HPDE6-E6E7 (cell line): ENCODE data around the gene PARD3B.

ENCODE experiments used
- DNase-seq: peaks from one replicate; pipeline ENCODE4 v3.0.0; 2011; ENCODE audit warnings: missing footprints; ENCODE audit errors: extremely low spot score

Gene PARD3B

GRCh38 chr2:205054789-205055188 is 509.5 kb downstream of the PARD3B start:
- DNase-seq = no peak

DNA sequence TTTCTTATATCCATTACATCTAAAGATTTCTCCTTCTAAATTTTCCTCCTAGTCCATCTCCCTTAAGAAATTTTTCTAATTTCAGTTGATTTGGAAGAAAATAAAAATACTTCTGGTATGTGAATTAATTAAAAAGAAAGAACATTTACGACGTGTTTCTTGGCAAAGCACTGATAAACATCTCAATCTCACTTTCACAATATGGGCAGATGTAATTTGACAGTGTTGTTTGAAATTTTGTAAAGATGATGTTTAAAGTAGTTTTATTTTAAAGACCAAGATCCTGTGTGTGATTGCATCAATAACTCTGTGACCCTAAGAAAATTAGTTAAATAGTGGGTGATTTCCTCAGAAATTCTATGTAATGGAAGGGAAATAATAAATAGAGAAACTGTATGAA is 510.0 kb downstream of the PARD3B start:
- DNase-seq = no peak

DNA sequence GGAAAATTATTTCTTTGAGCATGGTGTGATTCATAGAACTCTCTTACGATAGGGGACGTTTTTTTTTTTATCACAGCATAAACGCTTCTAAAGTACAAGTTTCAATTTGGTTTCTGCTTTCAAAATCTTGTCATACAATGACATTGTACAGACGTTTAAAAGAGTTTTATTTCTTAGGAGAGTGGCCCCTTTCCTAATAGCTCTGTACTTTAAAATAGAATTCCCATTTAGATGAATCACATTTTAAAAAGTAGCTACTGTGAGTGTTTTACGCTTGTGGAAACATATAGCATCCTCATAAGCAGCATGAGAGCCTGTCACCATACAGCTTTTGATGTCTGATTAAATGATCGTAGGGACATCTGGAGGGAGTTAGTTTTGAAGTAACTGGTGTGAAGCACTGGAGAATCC is 510.9 kb downstream of the PARD3B start:
- no peak for DNase-seq

- no peak for DNase-seq
These were observed 513.1 kb downstream of the PARD3B start for GRCh38 chr2:205058409-205058808.

DNA sequence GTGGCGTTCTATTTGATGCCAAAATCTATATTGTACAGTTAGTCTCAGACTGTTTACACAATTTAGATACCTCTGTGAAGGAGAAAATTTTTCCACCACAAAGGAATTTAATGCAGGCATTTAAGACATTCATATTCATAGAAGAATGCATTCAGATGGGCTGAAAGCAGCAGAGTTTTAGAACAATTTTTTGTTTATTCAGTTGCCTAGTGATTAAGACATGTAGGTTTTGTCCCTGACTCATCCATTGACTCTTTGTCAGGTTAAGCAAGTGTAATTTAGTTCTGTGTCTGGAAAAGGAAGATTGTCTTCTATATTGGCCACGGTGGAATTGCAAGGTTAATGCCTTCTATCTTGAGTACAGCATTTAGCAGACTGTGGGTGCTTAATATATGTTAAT is 515.0 kb downstream of the PARD3B start:
- no peak for DNase-seq

- no peak for DNase-seq
These were observed 520.8 kb downstream of the PARD3B start for GRCh38 chr2:205066081-205066480.

DNA sequence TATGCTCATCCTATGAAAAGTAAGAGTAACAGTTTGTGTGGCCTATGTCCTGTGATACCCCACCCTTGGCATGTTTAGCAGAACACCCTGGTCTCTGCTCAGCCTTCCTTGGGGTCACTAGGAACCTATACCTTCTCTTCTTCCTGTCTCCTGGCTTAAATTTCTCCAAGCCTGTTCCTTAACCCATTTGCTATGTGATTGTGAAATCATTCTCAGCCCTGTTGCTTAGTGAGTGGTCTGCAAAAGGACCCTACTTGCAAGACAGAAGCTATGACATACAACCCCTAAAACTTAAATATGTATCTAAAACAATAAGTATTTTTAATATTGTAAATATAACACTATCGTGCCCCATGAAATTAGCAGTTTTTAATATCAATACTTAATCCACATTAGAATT is 524.7 kb downstream of the PARD3B start:
- no peak for DNase-seq

- DNase-seq = no peak
These were observed 525.6 kb downstream of the PARD3B start for GRCh38 chr2:205070889-205071288.

DNA sequence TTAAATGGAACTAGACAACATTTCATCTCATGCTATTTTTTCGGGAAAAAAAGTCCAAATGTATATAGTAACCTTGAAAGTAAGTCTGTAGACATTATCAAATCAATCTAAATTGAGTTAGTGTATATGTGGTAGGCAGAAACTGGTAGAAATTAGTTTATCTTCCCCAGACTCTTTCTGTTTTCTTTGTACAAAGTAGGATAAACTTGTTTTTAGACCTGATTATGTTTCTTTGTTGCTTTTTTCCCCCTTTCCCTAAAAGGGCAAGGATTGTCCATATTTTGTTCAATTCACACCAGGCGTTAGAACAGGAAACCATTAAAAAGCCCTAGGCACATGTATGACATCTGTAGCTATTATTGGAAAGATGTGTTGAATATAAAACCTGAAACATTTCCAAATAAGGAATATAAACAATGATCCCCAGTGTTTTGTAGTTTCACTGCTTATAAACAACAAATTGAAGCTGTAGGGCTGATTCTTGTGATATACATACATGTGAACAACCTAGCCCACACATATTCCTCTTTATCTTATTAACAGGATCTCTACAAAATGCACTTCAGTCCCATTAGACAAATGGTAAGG is 528.3 kb downstream of the PARD3B start:
- no peak for DNase-seq

DNA sequence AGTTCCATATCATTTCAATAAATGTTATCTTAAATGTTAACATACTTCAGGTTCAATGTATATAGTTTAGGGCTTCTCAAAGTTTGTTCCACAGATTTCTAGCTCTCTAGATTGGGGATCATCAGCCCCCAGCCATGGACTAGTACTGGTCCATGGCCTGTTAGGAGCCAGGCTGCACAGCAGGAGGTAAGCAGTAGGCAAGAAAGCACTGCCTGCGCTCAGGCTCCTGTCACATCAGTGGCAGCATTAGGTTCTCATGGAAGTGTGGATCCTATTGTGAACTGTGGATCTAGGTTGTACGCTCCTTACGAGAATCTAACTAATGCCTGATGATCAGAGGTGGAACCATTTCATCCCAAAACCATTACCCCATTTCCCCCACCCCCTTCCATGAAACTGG is 531.1 kb downstream of the PARD3B start:
- no peak for DNase-seq

DNA sequence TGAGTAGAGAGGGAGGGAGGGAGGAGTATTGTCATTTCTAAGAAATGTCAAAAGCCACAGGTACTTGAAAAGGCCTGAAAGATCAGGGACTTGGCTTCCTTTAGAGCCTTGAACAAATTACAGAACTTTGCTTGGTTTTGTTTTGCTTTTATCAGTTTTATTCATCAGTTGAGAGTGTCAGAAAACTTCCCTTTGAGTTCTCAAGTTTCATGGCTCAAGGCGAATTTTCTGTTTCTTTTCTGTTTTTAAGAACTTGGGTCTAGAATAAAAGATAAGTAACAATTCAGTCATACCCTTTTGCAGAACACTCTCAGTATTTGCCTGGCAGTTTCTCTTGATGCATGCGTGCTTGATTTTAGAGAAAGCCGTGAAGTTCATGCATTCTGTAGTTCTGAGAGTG is 531.9 kb downstream of the PARD3B start:
- DNase-seq = no peak

- DNase-seq = no peak
These were observed 533.5 kb downstream of the PARD3B start for GRCh38 chr2:205078762-205079161.

- no peak for DNase-seq
These were observed 533.9 kb downstream of the PARD3B start for GRCh38 chr2:205079173-205079572.

DNA sequence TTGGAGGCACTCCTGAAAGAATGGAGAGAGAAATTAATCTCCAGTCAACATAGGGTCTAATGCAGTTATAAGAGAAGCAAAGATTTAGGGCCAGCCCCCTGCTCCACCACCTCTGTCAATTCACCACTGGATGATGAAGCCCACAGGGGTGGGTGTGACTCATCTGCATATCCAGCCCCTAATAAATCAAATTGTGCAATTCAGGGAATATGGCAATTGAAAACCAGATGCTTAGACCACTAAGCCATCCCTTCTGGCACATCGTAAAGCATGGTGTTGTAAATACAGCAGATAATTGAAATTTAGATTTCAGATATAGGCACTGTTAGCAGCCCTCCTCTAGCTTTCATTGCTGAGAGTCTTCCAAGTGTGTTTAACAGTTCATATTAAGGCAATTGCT is 541.4 kb downstream of the PARD3B start:
- no peak for DNase-seq

GRCh38 chr2:205087862-205088261 is 542.6 kb downstream of the PARD3B start:
- no peak for DNase-seq

DNA sequence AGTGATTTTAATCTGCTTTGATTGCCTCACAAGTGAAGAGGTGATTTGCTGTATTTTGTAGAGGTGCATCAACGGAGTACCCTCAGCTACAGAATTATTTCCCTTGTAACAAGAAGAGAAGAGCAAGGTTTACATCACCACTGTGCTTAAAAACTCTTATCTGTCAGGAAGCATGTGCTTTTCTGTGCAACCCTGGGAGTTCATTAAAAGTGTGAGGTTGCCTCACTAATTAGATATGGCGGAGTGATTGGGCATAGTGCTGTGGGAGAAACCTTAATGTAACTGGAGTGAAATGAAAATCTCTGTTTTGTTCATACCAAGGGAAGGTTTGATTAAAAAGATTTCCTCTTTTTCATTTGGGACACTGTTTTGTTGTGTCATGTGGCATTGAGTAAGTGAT is 544.7 kb downstream of the PARD3B start:
- no peak for DNase-seq

- DNase-seq = no peak
These were observed 546.1 kb downstream of the PARD3B start for GRCh38 chr2:205091411-205091810.

- no peak for DNase-seq
These were observed 548.8 kb downstream of the PARD3B start for GRCh38 chr2:205094031-205094430.

- no peak for DNase-seq
These were observed 558.4 kb downstream of the PARD3B start for GRCh38 chr2:205103699-205104098.

GRCh38 chr2:205107810-205108209 is 562.5 kb downstream of the PARD3B start:
- no peak for DNase-seq

DNA sequence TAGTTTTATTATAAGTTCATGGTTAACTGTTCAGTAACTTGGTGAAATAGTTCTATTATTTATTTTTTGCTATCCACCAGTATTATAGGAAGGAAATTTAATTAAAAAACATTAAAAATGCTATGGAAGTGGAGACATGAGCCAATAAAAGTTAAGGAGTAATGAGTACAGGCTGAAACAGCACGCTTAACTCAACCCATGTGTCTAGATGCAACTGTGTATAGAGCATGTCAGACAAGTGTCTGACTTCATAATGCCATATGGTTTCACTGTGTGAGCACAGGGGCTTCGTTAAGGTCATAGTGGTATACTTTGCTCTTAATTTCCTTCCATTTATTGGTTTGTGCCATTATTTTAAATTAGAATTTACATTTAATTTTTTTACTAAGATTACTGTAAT is 570.2 kb downstream of the PARD3B start:
- no peak for DNase-seq

- no peak for DNase-seq
These were observed 571.9 kb downstream of the PARD3B start for GRCh38 chr2:205117125-205117524.

DNA sequence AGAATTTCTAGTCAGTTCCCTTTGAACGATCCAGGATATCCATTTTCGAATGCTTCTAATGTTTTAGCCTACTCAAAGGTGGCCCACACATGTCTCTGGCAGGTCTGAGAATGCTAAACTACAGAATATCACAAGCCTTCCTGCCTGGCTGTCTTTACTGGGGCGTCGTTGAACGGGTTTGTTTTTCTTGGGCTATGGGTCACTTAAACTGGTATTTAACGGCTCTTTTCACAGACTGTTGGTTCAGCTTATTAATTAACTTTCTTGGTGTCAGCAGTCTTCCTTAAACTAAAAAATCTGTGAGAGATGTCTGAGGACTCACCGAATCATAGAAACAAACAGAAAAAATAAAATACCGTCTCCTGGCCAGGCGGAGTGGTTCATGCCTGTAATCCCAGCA is 573.9 kb downstream of the PARD3B start:
- no peak for DNase-seq

- no peak for DNase-seq
These were observed 583.5 kb downstream of the PARD3B start for GRCh38 chr2:205128726-205129125.

DNA sequence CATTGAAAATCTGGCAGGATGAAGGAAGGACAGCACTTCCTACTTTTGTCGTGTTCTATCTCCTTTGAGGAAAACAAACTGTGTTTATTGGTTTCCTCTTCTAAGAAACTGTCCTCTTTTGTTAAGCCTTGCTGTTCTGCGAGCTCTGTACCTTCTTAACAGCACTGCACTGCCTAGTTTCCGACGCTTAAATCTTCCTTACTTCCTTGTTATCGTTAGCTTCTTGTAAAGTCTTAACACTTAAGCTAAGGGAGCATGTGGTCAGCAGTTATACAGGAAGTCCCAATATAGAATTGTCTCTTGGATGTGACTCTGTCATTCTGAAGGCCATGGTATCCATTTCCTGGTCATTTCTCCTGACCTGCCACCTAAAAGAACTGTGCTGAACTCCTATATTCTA is 584.3 kb downstream of the PARD3B start:
- no peak for DNase-seq
